Measurements from ENCODE around the gene USP17L28. TPM values are rescaled to one million over a fixed set of nuclear protein-coding genes. Genes with fewer than 3 reads are reported as not detected.
"Not testable (repeated sequence)": the region's sequence is repeated elsewhere in the genome, so short reads cannot be mapped to it uniquely, and the experiment has no call there.

Gene USP17L28, protein sequence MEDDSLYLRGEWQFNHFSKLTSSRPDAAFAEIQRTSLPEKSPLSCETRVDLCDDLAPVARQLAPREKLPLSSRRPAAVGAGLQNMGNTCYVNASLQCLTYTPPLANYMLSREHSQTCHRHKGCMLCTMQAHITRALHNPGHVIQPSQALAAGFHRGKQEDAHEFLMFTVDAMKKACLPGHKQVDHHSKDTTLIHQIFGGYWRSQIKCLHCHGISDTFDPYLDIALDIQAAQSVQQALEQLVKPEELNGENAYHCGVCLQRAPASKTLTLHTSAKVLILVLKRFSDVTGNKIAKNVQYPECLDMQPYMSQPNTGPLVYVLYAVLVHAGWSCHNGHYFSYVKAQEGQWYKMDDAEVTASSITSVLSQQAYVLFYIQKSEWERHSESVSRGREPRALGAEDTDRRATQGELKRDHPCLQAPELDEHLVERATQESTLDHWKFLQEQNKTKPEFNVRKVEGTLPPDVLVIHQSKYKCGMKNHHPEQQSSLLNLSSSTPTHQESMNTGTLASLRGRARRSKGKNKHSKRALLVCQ
- polyA plus RNA-seq (ENCODE audit: insufficient read depth in 1 of 5, insufficient read length in 5 of 5, low replicate concordance in 1 of 5): not detected
- long read RNA-seq, donor 1: 0 reads
- long read RNA-seq, donor 2: 0 reads
- long read RNA-seq, donor 3: 0 reads
- long read RNA-seq, donor 4: 0 reads
- long read RNA-seq, donor 5: 0 reads
- long read RNA-seq, donor 6: 0 reads
- long read RNA-seq, donor 7: 0 reads
- long read RNA-seq, donor 8: 0 reads

DNA sequence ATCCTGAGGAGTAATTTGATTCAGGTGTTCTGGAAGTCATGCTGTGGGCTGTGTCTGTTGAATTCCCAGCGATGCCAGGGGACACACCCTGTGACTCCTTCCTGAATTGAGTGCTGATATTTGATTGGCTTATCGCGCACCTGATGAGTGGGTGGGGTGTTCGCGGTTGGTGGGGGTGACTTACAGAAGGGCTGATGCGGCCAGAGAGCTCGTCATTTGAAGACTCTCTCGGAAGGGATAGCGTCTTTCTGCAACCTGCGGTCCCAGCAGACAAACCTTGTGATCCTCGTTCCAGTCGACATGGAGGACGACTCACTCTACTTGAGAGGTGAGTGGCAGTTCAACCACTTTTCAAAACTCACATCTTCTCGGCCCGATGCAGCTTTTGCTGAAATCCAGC, at the start of gene USP17L28:
TSS of gene USP17L28 (plus strand) at position 301 of the 400 bp plus-strand sequence. CDS start at position 301, 0 bp downstream.
- not testable (repeated sequence) for DNase-seq

DNA sequence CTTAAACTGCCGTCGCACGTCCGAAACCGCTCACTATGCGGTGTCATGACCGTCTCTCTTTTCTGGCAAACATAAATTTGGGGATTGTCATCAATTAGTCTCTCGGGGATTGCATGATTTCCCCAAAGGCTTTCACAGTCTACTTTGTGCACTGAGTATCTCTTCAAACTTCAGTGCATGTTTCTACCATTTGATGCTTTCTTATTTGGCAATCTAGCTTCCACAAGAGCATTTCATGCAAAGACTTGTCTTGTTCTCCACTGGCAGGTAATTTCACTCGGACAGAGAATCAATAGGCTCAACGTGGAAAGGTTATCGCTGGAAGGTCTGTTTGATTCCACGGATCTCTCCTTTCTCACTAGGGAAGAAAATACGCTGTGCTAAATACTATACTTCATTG, 24.5 kb upstream of the USP17L28 start:
- DNase-seq: not testable (repeated sequence)

DNA sequence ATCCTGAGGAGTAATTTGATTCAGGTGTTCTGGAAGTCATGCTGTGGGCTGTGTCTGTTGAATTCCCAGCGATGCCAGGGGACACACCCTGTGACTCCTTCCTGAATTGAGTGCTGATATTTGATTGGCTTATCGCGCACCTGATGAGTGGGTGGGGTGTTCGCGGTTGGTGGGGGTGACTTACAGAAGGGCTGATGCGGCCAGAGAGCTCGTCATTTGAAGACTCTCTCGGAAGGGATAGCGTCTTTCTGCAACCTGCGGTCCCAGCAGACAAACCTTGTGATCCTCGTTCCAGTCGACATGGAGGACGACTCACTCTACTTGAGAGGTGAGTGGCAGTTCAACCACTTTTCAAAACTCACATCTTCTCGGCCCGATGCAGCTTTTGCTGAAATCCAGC, 23.8 kb upstream of the USP17L28 start, which contains the start of gene USP17L24:
TSS of gene USP17L24 (plus strand) at position 301 of the 400 bp plus-strand sequence. CDS start at position 301, 0 bp downstream.
- not testable (repeated sequence) for DNase-seq

DNA sequence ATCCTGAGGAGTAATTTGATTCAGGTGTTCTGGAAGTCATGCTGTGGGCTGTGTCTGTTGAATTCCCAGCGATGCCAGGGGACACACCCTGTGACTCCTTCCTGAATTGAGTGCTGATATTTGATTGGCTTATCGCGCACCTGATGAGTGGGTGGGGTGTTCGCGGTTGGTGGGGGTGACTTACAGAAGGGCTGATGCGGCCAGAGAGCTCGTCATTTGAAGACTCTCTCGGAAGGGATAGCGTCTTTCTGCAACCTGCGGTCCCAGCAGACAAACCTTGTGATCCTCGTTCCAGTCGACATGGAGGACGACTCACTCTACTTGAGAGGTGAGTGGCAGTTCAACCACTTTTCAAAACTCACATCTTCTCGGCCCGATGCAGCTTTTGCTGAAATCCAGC, 19.1 kb upstream of the USP17L28 start, which contains the start of gene USP17L25:
TSS of gene USP17L25 (plus strand) at position 301 of the 400 bp plus-strand sequence. CDS start at position 301, 0 bp downstream.
- not testable (repeated sequence) for DNase-seq

DNA sequence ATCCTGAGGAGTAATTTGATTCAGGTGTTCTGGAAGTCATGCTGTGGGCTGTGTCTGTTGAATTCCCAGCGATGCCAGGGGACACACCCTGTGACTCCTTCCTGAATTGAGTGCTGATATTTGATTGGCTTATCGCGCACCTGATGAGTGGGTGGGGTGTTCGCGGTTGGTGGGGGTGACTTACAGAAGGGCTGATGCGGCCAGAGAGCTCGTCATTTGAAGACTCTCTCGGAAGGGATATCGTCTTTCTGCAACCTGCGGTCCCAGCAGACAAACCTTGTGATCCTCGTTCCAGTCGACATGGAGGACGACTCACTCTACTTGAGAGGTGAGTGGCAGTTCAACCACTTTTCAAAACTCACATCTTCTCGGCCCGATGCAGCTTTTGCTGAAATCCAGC, 14.3 kb upstream of the USP17L28 start, which contains the start of gene USP17L26:
TSS of gene USP17L26 (plus strand) at position 301 of the 400 bp plus-strand sequence. CDS start at position 301, 0 bp downstream.
- not testable (repeated sequence) for DNase-seq

DNA sequence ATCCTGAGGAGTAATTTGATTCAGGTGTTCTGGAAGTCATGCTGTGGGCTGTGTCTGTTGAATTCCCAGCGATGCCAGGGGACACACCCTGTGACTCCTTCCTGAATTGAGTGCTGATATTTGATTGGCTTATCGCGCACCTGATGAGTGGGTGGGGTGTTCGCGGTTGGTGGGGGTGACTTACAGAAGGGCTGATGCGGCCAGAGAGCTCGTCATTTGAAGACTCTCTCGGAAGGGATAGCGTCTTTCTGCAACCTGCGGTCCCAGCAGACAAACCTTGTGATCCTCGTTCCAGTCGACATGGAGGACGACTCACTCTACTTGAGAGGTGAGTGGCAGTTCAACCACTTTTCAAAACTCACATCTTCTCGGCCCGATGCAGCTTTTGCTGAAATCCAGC, 9.6 kb upstream of the USP17L28 start, which contains the start of gene USP17L5:
TSS of gene USP17L5 (plus strand) at position 301 of the 400 bp plus-strand sequence. CDS start at position 301, 0 bp downstream.
- DNase-seq: not testable (repeated sequence)

DNA sequence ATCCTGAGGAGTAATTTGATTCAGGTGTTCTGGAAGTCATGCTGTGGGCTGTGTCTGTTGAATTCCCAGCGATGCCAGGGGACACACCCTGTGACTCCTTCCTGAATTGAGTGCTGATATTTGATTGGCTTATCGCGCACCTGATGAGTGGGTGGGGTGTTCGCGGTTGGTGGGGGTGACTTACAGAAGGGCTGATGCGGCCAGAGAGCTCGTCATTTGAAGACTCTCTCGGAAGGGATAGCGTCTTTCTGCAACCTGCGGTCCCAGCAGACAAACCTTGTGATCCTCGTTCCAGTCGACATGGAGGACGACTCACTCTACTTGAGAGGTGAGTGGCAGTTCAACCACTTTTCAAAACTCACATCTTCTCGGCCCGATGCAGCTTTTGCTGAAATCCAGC, 4.8 kb upstream of the USP17L28 start, which contains the start of gene USP17L27:
TSS of gene USP17L27 (plus strand) at position 301 of the 400 bp plus-strand sequence. CDS start at position 301, 0 bp downstream.
- not testable (repeated sequence) for DNase-seq

DNA sequence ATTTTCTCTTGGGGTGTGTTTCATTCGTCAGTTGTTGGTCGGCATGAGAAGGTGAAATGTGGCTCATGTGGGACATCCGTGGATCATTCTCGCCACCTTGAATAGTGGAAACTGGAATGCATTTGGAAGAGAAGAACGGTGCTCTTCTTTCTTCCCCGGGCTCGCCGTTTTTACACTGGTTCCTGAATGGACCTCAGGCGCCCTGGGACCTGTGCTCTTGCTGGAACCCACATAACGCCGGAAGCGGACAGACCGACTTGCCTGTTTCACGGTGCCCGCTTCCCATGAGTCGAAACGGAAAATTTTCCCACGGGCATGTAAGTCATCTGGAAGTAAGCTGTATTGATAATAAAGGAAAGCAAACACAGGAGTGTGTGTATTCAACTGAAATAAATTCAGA, 2.2 kb downstream of the USP17L28 start:
- not testable (repeated sequence) for DNase-seq

DNA sequence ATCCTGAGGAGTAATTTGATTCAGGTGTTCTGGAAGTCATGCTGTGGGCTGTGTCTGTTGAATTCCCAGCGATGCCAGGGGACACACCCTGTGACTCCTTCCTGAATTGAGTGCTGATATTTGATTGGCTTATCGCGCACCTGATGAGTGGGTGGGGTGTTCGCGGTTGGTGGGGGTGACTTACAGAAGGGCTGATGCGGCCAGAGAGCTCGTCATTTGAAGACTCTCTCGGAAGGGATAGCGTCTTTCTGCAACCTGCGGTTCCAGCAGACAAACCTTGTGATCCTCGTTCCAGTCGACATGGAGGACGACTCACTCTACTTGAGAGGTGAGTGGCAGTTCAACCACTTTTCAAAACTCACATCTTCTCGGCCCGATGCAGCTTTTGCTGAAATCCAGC, 4.6 kb downstream of the USP17L28 start, which contains the start of gene USP17L29:
TSS of gene USP17L29 (plus strand) at position 301 of the 400 bp plus-strand sequence. CDS start at position 301, 0 bp downstream.
- not testable (repeated sequence) for DNase-seq

DNA sequence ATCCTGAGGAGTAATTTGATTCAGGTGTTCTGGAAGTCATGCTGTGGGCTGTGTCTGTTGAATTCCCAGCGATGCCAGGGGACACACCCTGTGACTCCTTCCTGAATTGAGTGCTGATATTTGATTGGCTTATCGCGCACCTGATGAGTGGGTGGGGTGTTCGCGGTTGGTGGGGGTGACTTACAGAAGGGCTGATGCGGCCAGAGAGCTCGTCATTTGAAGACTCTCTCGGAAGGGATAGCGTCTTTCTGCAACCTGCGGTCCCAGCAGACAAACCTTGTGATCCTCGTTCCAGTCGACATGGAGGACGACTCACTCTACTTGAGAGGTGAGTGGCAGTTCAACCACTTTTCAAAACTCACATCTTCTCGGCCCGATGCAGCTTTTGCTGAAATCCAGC, 14.1 kb downstream of the USP17L28 start, which contains the start of gene USP17L30:
TSS of gene USP17L30 (plus strand) at position 301 of the 400 bp plus-strand sequence. CDS start at position 301, 0 bp downstream.
- not testable (repeated sequence) for DNase-seq

DNA sequence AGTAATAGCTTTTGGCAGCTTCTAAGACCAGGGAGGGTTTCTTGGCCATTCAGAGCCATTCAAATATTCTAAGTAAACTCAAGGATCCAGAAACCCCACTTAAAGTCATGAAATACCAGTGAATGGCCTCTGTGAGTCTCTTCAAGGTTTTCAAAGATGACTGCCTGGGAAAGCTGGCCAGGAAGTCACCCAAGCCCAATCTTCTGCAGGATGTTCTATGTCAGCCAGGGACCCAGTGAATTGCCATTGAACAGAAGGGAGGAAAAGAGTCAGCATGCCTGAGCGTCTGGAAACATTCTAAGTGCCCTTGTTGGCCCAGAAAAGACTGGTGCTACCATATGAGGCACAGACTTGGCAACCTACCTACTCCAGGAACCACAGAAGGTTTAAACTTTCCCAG, 31.2 kb downstream of the USP17L28 start:
- DNase-seq: not testable (repeated sequence)

DNA sequence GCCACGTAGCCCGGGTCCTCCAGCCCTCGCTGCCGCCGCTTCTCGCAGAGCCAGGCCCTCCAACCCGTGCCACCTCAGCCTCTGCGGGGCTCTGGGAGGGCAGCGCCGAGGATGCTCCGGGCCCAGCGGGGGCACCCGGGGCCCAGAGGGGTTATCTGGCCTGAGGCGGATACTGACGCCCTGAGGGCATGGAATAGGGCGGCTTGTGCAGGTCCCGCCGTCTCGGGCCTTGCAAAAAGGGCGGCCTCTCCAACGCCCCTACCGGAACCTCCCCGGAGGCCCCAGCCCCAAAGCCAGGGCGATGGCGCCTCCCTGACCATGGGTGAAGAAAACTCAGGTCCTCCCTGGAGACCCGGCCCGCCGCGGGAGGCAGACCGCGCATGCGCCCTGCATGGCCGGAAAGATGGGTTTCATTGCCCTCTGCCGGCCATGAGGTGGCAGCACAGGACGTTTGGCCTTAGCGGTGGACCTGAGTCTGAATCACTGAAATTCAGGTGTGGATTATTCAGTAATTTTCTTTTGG, 32.4 kb downstream of the USP17L28 start:
- peak; percentile 2 to 12 for DNase-seq

DNA sequence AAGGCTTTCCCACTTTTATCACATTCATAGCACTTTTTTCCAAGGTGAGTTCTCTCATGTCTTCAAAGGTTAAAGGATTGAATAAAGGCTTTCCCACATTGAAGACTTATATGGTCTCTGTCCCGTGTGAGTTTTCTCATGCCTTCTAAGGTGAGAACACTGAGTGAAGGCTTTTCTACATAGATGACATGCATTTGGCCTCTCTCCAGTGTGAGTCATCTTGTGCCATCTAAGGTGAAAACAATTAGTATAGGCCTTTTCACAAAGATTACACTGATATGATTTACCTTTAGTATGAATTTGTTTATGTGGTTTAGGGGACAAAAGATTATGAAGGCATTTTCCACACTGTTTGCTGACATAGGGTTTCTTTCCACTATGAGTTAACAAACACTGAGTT, 35.4 kb downstream of the USP17L28 start:
- DNase-seq: no peak

DNA sequence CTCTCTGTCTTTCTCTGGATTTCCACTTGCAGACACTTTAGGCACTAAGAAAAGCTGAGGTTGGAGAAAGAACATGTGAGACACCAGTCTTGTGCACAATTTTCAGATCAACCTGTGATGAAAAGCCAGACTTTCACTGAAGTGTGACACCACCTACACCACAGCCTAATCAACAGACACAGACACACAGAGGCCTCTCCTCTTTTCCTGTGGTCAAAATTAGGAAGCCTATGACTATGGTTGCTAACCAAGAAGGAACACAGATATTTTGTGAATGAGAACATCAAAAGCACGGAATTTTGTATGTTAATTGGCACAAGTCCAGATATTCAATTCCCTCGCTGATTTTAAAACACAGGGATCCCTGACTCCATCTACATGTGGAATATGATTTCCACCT, 40.3 kb downstream of the USP17L28 start:
- DNase-seq: not testable (repeated sequence)

Other genes with a start within 250 kb of the USP17L28 start
- gene FAM90A26, start 178.5 kb upstream of the USP17L28 start, polyA plus RNA-seq (ENCODE audit: insufficient read depth in 1 of 5, insufficient read length in 5 of 5, low replicate concordance in 1 of 5): under 1 TPM in 3 of 5 donors, not detected in 2; 0.05 to 0.10 (median 0.08) TPM
- gene USP17L10, start 138.2 kb upstream of the USP17L28 start, polyA plus RNA-seq (ENCODE audit: insufficient read depth in 1 of 5, insufficient read length in 5 of 5, low replicate concordance in 1 of 5): not detected
- not detected for gene USP17L11, start 133.5 kb upstream of the USP17L28 start, polyA plus RNA-seq (ENCODE audit: insufficient read depth in 1 of 5, insufficient read length in 5 of 5, low replicate concordance in 1 of 5)
- not detected for gene USP17L12, start 128.7 kb upstream of the USP17L28 start, polyA plus RNA-seq (ENCODE audit: insufficient read depth in 1 of 5, insufficient read length in 5 of 5, low replicate concordance in 1 of 5)
- gene USP17L13, start 124.0 kb upstream of the USP17L28 start, polyA plus RNA-seq (ENCODE audit: insufficient read depth in 1 of 5, insufficient read length in 5 of 5, low replicate concordance in 1 of 5): not detected
- not detected for gene USP17L15, start 114.5 kb upstream of the USP17L28 start, polyA plus RNA-seq (ENCODE audit: insufficient read depth in 1 of 5, insufficient read length in 5 of 5, low replicate concordance in 1 of 5)
- gene USP17L17, start 105.0 kb upstream of the USP17L28 start, polyA plus RNA-seq (ENCODE audit: insufficient read depth in 1 of 5, insufficient read length in 5 of 5, low replicate concordance in 1 of 5): not detected
- not detected for gene USP17L18, start 100.3 kb upstream of the USP17L28 start, polyA plus RNA-seq (ENCODE audit: insufficient read depth in 1 of 5, insufficient read length in 5 of 5, low replicate concordance in 1 of 5)
- gene USP17L19, start 95.5 kb upstream of the USP17L28 start, polyA plus RNA-seq (ENCODE audit: insufficient read depth in 1 of 5, insufficient read length in 5 of 5, low replicate concordance in 1 of 5): not detected
- gene USP17L20, start 90.8 kb upstream of the USP17L28 start, polyA plus RNA-seq (ENCODE audit: insufficient read depth in 1 of 5, insufficient read length in 5 of 5, low replicate concordance in 1 of 5): not detected
- not detected for gene USP17L21, start 86.0 kb upstream of the USP17L28 start, polyA plus RNA-seq (ENCODE audit: insufficient read depth in 1 of 5, insufficient read length in 5 of 5, low replicate concordance in 1 of 5)
- not detected for gene USP17L22, start 81.3 kb upstream of the USP17L28 start, polyA plus RNA-seq (ENCODE audit: insufficient read depth in 1 of 5, insufficient read length in 5 of 5, low replicate concordance in 1 of 5)
- not detected for gene USP17L24, start 23.7 kb upstream of the USP17L28 start, polyA plus RNA-seq (ENCODE audit: insufficient read depth in 1 of 5, insufficient read length in 5 of 5, low replicate concordance in 1 of 5)
- gene USP17L25, start 19.0 kb upstream of the USP17L28 start, polyA plus RNA-seq (ENCODE audit: insufficient read depth in 1 of 5, insufficient read length in 5 of 5, low replicate concordance in 1 of 5): not detected
- not detected for gene USP17L26, start 14.2 kb upstream of the USP17L28 start, polyA plus RNA-seq (ENCODE audit: insufficient read depth in 1 of 5, insufficient read length in 5 of 5, low replicate concordance in 1 of 5)
- gene USP17L5, start 9.5 kb upstream of the USP17L28 start, polyA plus RNA-seq (ENCODE audit: insufficient read depth in 1 of 5, insufficient read length in 5 of 5, low replicate concordance in 1 of 5): not detected
- not detected for gene USP17L27, start 4.7 kb upstream of the USP17L28 start, polyA plus RNA-seq (ENCODE audit: insufficient read depth in 1 of 5, insufficient read length in 5 of 5, low replicate concordance in 1 of 5)
- gene USP17L29, start 4.7 kb downstream of the USP17L28 start, polyA plus RNA-seq (ENCODE audit: insufficient read depth in 1 of 5, insufficient read length in 5 of 5, low replicate concordance in 1 of 5): not detected
- gene USP17L30, start 14.2 kb downstream of the USP17L28 start, polyA plus RNA-seq (ENCODE audit: insufficient read depth in 1 of 5, insufficient read length in 5 of 5, low replicate concordance in 1 of 5): not detected
- not detected for gene DEFB131A, start 95.5 kb downstream of the USP17L28 start, polyA plus RNA-seq (ENCODE audit: insufficient read depth in 1 of 5, insufficient read length in 5 of 5, low replicate concordance in 1 of 5)